Measurements from ENCODE around the gene CHRNA3. TPM values are rescaled to one million over a fixed set of nuclear protein-coding genes. Genes with fewer than 3 reads are reported as not detected.
A peak's percentile ranks its signal among the peaks of the same experiment; 100 is the strongest.

Gene CHRNA3
- total RNA-seq: under 1 TPM in 1 of 2 donors, not detected in 1; 0.52 TPM

DNA sequence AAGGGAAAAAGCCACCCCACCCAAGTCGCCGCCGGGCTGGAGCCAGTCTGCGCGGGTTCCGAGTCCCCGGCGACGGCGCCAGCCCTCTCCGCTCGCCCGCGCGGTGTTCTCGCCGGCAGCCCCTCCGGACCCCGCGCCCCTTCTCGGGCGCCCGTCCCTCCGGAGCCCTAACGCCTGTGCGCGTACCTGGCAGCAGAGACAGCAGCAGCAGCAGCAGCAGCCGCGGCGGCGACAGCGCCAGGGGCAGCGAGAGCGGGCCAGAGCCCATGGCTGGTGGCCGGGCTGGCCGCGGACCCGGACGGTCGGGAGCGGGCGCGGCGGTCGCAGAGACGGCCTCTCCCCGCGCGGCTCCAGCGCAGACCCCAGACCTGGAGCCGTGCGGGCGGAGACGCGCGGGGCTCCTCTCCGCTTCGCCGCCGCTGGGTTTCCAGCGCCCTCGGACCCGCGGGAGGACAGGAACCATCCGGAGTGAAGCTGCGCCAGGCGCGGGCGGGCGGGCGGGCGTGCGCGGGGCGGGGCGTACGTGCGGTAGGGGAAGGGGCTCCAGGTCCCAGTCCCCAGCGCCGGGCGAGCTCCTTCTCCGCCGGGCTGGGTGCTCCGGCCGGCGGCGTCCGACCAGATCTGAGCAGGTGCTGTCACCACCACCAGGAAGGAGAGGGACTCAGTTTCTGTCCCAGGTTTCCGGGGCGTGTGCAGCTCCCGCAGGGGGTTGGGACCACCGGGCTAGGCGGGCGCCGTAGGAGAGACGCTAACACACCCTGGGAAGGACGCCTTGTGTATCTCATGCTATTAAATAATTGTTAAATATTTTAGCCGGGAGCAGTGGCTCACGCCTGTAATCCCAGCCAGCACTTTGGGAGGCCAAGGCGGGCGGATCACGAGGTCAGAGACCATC is at the start of gene CHRNA3:
CHRNA3 (minus strand) TSS at position 470 of the 895 bp plus-strand sequence; CDS start at position 268, 202 bp downstream.
- no peaks in the 10 kb centered on the region for H3K36me3 ChIP-seq (replicated peaks in 1 of 2; ENCODE audit: insufficient read depth in 1 of 2, low read depth in 2 of 2)
- peaks cover 0 to 8% of the 10 kb centered on the region in 2 donors for H3K27me3 ChIP-seq
- peaks cover 9% of the 10 kb centered on the region for H3K4me1 ChIP-seq
- no peaks in the 10 kb centered on the region for H3K9me3 ChIP-seq
- DNase-seq: no peak
- ATAC-seq: no peak
- TF ChIP-seq, protein P1, sequence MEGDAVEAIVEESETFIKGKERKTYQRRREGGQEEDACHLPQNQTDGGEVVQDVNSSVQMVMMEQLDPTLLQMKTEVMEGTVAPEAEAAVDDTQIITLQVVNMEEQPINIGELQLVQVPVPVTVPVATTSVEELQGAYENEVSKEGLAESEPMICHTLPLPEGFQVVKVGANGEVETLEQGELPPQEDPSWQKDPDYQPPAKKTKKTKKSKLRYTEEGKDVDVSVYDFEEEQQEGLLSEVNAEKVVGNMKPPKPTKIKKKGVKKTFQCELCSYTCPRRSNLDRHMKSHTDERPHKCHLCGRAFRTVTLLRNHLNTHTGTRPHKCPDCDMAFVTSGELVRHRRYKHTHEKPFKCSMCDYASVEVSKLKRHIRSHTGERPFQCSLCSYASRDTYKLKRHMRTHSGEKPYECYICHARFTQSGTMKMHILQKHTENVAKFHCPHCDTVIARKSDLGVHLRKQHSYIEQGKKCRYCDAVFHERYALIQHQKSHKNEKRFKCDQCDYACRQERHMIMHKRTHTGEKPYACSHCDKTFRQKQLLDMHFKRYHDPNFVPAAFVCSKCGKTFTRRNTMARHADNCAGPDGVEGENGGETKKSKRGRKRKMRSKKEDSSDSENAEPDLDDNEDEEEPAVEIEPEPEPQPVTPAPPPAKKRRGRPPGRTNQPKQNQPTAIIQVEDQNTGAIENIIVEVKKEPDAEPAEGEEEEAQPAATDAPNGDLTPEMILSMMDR (IDR thresholded peaks at IDR 0.05): no peak
- no peak for TF ChIP-seq POLR2A (IDR thresholded peaks at IDR 0.05)
- H3K4me3 ChIP-seq: peak within 1 kb of the TSS in 1 of 2 donors; percentile 19
- 2 to 40% methylated on average over 6 to 100 of the region's 102 CpGs for WGBS, 2 donors
- H3K27ac ChIP-seq: no peak within 1 kb of the TSS
- intact Hi-C loops (cut with DNase I): loop anchor here (10.0 kb wide), 1 partner anchor 84 kb away; no protein-coding TSS in a partner anchor

DNA sequence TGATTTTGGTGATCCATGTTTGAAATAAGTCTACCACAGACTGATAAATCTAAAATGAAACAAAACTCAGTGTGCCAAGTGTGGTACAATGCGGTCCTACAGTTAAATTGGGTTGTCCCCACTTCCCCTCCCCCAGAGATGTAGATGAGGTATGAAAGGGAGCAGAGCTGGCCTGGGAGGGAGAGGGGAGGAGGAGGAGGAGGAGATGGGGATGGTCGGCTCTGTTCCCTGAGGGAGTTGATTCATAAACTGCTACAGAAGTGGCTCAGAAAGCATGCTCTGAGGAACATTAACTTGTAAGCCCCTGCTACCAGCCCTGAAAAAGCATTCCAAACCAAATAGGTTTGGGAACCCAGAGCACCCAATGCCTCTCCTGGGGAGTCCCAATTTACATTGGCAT is 48.2 kb upstream of the CHRNA3 start:
- 70 to 79% methylated on average over 2 of the region's 2 CpGs for WGBS, 2 donors
- Histone ChIP-seq H3K9me3 (no peaks in the 10 kb centered on the region), H3K27ac (no peak overlapping the region), H3K36me3 (replicated peaks in 1 of 2; ENCODE audit: insufficient read depth in 1 of 2, low read depth in 2 of 2) (no peaks in the 10 kb centered on the region), H3K4me3 (no peak overlapping the region), H3K4me1 (no peaks in the 10 kb centered on the region), H3K27me3 (no peaks in the 10 kb centered on the region)
- ATAC-seq (no peak), DNase-seq (no peak)
- intact Hi-C loops (cut with DNase I): no loop called here
- TF ChIP-seq, protein P1 (IDR thresholded peaks at IDR 0.05): no peak
- no peak for TF ChIP-seq POLR2A (IDR thresholded peaks at IDR 0.05)

DNA sequence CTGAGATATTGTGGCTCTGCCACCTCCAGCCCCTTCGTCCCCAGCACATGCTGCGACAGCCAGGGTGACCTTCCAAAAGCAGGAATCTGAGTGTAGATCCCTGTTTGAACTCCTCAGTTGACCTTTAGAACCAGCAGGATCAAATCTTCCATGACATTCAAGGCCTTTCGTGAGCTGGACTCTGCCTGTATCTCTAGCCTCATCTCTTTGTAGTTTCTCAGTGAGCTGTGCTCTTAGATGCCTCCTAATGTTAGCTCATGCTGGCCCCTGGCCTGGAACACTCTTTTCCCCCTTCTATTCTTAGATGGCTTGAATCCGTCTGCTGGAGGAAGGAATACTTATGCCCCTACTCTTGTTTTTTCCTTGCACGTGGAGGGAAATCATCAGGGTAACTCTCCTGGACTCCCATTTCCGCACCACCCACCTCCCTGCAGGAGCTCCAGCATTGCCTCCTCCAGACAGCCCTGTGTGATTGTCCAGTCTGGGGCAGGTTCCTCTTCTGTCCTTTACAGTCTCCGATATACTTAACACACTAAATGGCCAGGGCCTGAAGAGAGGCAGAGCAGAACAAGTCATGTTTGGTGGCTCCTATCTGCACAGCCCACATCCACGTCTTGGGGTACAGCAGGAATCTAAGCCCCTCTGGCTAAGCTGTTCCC is 46.9 kb upstream of the CHRNA3 start:
- H3K9me3 ChIP-seq: no peaks in the 10 kb centered on the region
- H3K27ac ChIP-seq: no peak overlapping the region
- ATAC-seq (no peak), DNase-seq (no peak)
- WGBS, 2 donors: 78 to 80% methylated on average over 8 of the region's 8 CpGs
- no peaks in the 10 kb centered on the region for H3K4me1 ChIP-seq
- TF ChIP-seq POLR2A (IDR thresholded peaks at IDR 0.05): no peak
- TF ChIP-seq, protein P1 (IDR thresholded peaks at IDR 0.05): no peak
- H3K4me3 ChIP-seq: no peak overlapping the region
- intact Hi-C loops (cut with DNase I): no loop called here
- H3K36me3 ChIP-seq (replicated peaks in 1 of 2; ENCODE audit: insufficient read depth in 1 of 2, low read depth in 2 of 2): no peaks in the 10 kb centered on the region
- H3K27me3 ChIP-seq: no peaks in the 10 kb centered on the region

DNA sequence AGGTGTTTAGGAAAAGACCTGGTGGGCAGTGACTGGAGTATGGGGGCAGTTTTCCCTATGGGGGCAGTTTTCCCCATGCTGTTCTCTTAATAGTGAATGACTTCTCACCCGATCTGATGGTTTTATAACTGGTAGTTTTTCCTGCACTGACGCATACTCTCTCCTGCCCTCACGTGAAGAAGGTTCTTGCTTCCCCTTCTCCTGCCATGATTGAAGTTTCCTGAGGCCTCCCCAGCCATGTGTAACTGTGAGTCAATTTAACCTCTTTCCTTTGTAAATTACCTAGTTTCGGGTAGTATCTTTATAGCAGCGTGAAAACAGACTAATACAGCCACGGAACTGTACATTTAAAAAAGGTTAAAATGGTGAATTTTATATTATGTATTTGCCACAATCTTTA is 45.2 kb upstream of the CHRNA3 start:
- WGBS, 2 donors: 86 to 89% methylated on average over 6 of the region's 6 CpGs
- no peak for TF ChIP-seq POLR2A (IDR thresholded peaks at IDR 0.05)
- TF ChIP-seq, protein P1 (IDR thresholded peaks at IDR 0.05): no peak
- ATAC-seq: no peak

More for the DNA sequence above, 45.2 kb upstream of the CHRNA3 start:
- intact Hi-C loops (cut with DNase I): no loop called here
- Histone ChIP-seq H3K4me1 (no peaks in the 10 kb centered on the region), H3K9me3 (no peaks in the 10 kb centered on the region), H3K36me3 (replicated peaks in 1 of 2; ENCODE audit: insufficient read depth in 1 of 2, low read depth in 2 of 2) (no peaks in the 10 kb centered on the region), H3K27me3 (no peaks in the 10 kb centered on the region), H3K27ac (no peak overlapping the region), H3K4me3 (no peak overlapping the region)
- DNase-seq: no peak

Data from body of pancreas (tissue), 4 donors.